KOPT-K1 (cell line): ENCODE measurements around the gene STXBP4.

ENCODE experiments used
- H3K27ac ChIP-seq: fragments of 200-600 bp; sonication (generic); 2 replicates; pipeline ENCODE4 v1.5.1; 2016; ENCODE audit warnings: antibody characterized with exemption, mild to moderate bottlenecking, low read depth, low read length; ENCODE audit not compliant: poor library complexity, severe bottlenecking
- H3K36me3 ChIP-seq: fragments of 200-600 bp; sonication (generic); 2 replicates; pipeline ENCODE4 v1.5.1; 2017; ENCODE audit warnings: antibody characterized with exemption, mild to moderate bottlenecking, low read length, moderate library complexity; ENCODE audit not compliant: insufficient read depth
- H3K9me3 ChIP-seq: fragments of 200-600 bp; sonication (generic); 2 replicates; pipeline ENCODE4 v1.5.1; 2017; ENCODE audit warnings: antibody characterized with exemption, low read length, mild to moderate bottlenecking; ENCODE audit not compliant: insufficient read depth, poor library complexity, severe bottlenecking

STXBP4 gene

DNA sequence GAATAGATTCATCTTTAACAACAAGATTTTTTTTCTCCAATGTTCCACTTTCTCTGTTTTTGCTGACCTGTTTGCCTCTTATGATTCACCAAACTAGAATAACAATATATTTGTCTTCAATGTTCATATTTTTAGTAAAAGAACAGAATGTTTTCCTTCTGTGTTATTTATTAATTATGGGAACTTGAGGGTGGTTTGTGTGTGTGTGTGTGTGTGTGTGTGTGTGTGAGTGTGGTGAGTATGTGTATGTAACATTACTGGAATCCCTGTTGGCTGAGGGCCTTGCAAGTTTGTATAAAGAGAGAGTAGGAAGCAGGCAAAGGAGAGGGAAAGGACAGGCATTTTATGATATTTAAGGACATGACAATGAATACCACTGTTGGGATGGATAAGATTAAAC lies 13.8 kb downstream of the STXBP4 start:
- Histone ChIP-seq H3K36me3 (peaks cover 8% of the 10 kb centered on the region; the same call in 1 of the 2 replicates), H3K9me3 (peaks cover 16% of the 10 kb centered on the region), H3K27ac (no peak overlapping the region)

DNA sequence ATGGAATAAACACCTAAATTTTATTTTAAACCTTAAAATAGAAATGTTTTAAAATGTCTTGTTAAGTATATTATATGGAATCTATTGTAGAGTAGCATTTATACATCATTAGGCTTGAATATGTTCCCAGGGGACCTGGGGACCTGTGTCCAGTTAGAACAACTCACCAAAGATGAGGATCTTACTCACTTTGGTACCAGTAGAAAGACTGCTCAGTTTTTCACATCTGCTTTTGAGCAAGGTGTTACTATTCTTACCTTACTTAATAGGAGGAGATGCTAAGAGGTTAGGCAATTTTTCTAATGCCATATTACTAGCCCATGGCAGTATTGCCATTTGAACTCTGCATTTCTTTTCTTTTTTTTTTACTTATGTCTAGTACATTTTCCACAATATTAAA lies 14.7 kb downstream of the STXBP4 start:
- peaks cover 16% of the 10 kb centered on the region for H3K9me3 ChIP-seq
- H3K36me3 ChIP-seq = peaks cover 8% of the 10 kb centered on the region; the same call in 1 of the 2 replicates
- H3K27ac ChIP-seq = no peak overlapping the region

DNA sequence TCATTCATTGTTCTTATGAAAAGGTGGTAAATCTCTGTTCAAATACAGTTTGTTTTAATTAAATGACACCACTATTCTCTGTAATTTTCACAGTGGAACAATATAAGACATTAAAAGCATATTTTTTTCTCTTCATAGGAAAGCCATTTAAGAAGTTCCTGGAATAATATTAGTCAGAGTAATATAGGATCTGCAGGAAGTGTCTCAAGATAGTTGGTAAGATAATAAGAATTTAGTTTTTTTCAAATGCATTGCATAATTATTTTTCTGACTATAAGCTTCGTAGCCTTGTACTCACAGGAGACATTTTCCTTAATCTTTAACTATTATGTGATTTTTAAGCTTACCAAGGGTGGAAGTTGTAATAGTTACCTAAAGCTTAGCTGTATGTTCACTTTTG lies 16.9 kb downstream of the STXBP4 start:
- Histone ChIP-seq H3K27ac (no peak overlapping the region), H3K9me3 (peaks cover 8% of the 10 kb centered on the region), H3K36me3 (peaks cover 8% of the 10 kb centered on the region)

DNA sequence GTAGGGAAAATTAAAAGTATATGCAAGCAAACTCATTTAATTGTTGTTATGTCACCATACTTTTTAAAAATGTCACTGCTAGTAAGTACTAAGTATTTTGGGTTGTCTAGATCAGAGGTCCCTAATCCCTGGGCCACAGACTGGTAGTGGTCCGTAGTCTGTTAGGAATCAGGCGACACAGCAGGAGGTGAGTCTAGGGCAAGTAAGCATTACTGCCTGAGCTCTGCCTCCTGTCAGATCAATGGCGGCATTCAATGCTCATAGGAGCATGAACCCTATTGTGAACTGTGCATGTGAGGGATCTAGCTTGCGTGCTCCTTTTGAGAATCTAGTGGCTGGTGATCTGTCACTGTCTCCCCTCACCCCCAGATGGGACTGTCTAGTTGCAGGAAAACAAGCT lies 21.6 kb downstream of the STXBP4 start:
- peaks cover 8% of the 10 kb centered on the region for H3K36me3 ChIP-seq
- H3K27ac ChIP-seq = no peak overlapping the region
- H3K9me3 ChIP-seq = no peaks in the 10 kb centered on the region

DNA sequence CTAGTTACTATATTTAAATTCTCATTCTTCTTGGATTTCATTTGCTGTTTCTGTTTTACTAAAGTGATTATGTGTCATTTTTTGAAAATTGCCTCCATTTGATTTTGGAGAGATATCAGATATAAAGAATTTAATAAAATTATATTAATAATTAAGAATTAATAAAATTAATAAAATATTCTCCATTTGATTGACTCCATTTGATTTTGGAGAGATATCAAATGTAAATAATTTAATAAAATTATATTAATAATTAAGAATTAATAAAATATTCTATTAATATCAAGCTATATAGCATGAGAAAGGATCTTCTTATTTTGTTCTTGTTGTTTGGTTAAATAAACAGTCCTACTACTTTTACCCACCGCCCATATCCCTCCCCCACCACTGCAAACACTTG lies 23.0 kb downstream of the STXBP4 start:
- no peak overlapping the region for H3K27ac ChIP-seq
- H3K36me3 ChIP-seq = peaks cover 5% of the 10 kb centered on the region
- no peaks in the 10 kb centered on the region for H3K9me3 ChIP-seq

DNA sequence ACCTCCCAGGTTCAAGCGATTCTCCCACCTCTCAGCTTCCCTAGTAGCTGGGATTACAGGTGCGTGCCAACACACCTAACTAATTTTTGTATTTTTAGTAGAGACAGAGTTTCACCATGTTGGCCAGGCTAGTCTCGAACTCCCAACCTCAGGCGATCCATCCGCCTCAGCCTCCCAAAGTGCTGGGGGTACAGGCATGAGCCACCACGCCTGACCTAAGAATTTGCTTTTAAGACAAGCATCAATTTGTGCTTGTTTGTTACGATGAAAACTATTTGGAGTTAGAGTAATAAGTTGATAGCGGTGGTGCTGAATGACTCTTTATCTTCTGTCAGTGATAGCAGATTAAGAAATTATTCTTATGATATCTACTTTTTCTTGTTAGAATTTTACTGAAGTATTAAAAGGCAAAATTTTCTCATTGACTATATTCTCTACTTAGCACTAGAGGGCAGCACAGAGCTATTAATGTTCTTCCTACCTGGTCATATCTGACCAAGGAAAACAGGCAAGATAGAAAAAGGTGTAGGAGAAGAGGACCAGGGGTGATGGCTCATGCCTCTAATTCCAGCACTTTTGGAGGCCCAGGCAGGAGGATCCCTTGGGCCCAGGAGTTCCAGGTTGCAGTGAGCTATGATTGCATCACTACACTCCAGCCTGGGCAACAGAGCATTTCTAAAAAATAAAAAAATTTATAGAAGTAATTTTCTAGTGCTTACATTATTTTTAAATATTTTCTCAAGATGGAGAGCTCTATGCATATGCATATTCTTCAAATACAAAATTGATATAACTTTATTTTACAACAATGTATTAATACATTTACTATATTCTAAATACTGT lies 24.5 kb downstream of the STXBP4 start:
- no peak overlapping the region for H3K27ac ChIP-seq
- no peaks in the 10 kb centered on the region for H3K9me3 ChIP-seq
- no peaks in the 10 kb centered on the region; the same call in 1 of the 2 replicates for H3K36me3 ChIP-seq

DNA sequence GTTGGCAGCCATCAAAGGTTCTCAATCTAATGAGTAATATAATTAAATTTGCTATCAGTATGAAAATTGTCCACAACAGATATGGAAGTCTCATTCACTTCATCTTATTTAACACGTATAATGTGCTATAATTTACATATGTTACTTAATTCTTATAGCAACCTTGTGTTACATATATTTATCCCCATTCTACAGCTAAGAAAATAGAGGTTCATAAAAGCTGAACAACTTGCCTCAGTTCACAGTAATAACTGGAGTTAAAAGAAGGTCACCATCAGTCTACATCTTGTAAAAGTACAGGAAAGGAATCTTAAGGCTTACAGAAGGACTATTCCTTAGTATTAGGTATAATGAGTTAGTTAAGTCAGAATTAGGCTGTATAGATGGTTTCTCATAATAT lies 27.9 kb downstream of the STXBP4 start:
- no peaks in the 10 kb centered on the region for H3K9me3 ChIP-seq
- H3K36me3 ChIP-seq = peaks cover 7% of the 10 kb centered on the region
- no peak overlapping the region for H3K27ac ChIP-seq

DNA sequence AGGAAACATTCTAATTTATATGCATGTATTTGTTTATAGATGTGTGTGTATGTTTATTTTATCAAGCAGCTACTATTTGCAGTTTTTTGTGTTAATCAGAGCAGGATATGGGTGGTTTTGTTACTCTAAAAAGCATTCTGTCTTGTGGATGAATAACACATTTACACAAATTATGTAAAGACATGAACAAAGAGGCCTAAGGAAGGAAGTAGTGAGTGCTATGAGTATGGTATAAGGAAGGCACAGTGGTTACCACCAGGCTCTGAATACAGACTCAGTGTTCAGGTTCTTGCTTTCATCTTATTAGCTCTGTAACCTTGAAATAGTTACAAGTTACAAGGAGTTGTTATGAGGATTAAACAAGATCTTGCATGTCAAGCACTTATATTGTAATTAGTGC lies 33.9 kb downstream of the STXBP4 start:
- Histone ChIP-seq H3K27ac (no peak overlapping the region), H3K9me3 (no peaks in the 10 kb centered on the region), H3K36me3 (peaks cover 7% of the 10 kb centered on the region)

DNA sequence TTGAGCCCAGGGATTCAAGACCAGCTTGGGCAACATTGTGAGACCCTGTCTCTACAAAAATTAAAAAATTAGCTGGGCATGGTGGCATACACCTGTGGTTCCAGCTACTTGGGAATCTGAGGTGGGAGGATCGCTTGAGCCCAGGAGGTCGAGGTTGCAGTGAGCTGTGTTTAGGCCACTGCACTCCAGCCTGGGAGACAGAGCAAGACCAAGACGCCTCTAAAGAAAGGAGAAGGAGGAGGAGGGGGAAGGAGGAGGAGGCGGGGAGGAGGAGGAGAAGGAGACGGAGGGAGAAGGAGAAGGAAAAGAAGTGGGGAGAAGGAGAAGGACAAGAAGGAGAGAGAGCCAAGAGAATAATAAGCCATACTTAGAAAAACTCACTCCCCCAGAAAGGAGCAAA lies 35.9 kb downstream of the STXBP4 start:
- H3K9me3 ChIP-seq = no peaks in the 10 kb centered on the region
- peaks cover 7% of the 10 kb centered on the region for H3K36me3 ChIP-seq
- H3K27ac ChIP-seq = no peak overlapping the region

DNA sequence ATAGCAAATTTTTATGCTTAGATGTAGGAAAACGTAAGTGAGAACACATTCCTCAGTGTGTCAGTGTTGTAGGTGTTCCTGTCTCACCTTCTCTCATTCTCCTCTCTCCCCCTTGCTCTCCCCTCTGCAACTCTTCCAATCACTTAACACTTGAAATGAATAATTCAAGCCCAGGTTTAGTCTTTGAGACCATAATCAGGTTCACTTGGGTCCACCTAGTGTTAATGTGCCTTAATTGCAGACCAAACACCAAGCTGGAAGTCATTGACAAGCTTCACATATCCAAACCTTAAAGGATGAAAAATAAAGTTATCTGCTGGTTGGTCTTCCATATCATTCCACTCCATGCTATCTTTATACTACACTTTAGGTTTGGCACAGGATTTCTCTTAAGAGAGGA lies 37.0 kb downstream of the STXBP4 start:
- Histone ChIP-seq H3K36me3 (no peaks in the 10 kb centered on the region), H3K27ac (no peak overlapping the region)

DNA sequence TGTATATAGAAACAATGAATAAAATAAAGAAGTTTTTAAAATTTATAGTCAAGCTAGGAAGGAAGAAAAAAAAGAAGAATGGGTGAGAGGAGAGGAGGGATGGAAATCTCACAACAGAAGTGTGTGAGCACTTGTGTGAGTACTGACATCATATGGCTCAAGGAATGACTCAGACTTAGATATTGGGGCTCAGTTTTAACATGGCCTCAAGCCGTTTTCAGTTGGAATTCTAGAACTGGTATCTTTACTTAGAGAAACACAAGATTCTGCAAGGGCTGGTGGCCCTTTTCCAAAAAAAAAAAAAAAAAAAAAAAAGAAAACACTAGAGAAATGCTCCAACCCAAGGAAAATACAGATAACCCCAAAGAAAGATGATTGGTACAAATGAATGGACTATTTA lies 55.1 kb downstream of the STXBP4 start:
- H3K9me3 ChIP-seq = no peaks in the 10 kb centered on the region
- H3K27ac ChIP-seq = no peak overlapping the region
- H3K36me3 ChIP-seq = no peaks in the 10 kb centered on the region

More for the DNA sequence above, 37.0 kb downstream of the STXBP4 start:
- H3K9me3 ChIP-seq = no peaks in the 10 kb centered on the region

DNA sequence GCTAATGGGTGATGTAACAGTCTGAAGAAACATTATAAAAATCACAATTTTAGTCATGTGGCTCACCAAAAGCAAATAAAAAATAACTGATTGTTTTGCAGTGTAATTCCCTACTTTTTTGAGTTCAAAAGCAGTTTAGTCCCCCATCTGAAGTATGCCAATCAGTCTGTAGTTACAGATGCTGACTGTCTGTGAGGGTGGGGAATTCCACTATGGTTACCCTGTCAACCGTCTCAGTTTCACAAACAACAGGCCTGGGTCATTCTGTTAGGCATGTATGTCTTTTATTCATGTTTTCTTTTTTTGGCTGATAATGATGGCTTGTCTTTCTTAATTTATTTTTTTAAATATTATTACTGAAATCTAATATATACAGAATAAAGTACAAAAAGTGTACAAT lies 69.3 kb downstream of the STXBP4 start:
- Histone ChIP-seq H3K9me3 (no peaks in the 10 kb centered on the region), H3K27ac (no peak overlapping the region), H3K36me3 (peaks cover 1% of the 10 kb centered on the region; the same call in 1 of the 2 replicates)

DNA sequence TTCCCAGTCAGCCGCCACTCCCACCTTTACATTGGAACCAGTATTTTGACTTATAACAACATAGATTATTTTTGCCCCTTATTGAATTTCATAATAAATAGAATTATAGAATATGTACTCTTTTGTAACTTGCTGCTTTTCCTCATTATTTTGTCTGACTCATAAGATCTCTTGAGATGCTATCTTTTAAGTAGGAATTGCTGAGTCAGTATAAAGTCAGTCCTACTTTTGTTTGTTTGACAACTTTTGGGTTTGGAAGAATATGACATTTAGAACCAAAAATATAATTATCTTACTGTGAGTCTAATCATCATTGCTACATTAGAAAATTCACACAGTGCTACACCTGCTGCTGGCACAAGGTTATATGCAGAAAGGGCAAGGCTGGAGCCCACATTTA lies 69.7 kb downstream of the STXBP4 start:
- Histone ChIP-seq H3K36me3 (no peaks in the 10 kb centered on the region), H3K9me3 (no peaks in the 10 kb centered on the region), H3K27ac (no peak overlapping the region)

DNA sequence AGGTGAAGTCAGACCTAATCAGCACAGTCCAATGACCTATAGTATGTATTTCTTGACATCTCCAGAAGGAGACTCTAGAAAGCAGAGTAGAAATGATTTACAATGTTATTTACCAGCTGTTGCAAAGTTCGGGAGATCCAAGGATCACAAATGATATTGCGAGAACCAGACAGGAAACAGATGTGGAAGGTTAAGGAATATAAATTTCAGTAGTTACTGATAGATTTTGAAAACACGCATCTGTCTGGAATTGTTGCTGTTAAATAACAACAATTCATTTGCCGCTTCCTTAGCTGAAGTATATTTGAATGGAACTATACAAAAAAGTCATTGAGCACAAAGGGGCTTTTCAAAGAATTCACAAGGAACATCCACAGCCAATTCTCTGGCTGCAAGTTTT lies 72.0 kb downstream of the STXBP4 start:
- H3K9me3 ChIP-seq = no peaks in the 10 kb centered on the region
- H3K27ac ChIP-seq = no peak overlapping the region
- H3K36me3 ChIP-seq = no peaks in the 10 kb centered on the region

DNA sequence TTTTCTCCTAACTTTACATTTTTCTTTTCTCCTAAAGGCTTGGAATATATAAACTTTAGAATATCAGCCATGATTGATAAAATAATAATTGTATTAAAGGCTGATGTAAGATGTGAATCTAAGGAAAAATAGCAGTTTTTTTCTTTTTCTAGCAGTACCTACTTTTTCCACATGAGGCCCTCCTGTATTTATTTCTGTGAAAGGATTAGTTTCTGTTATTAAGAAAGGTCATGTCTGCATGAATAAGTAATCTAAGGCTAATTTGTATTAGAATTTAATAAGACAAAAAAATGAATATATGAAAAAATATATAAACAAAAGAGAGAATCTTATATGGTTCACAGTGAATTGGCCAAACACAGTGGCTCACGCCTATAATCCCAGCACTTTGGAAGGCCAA lies 85.3 kb downstream of the STXBP4 start:
- H3K9me3 ChIP-seq = no peaks in the 10 kb centered on the region
- H3K36me3 ChIP-seq = no peaks in the 10 kb centered on the region
- no peak overlapping the region for H3K27ac ChIP-seq

DNA sequence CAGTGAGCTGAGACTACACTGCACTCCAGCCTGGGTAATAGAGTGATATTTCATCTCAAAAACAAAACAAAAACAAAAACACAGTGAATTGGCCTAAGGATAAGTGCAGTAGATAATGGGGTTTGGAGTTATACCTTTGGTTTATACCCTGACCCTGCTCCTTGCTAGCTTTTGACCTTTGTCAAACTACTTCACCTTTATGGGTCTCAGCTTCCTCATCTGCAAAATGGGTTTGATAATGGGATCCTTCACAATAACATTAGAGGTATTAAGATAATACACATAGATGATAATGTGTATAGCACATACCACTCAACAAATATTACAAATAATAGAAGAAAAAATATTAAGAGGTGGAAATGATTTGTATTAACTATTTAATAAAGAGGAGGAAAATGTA lies 85.9 kb downstream of the STXBP4 start:
- Histone ChIP-seq H3K9me3 (no peaks in the 10 kb centered on the region), H3K36me3 (no peaks in the 10 kb centered on the region), H3K27ac (no peak overlapping the region)
